SK-N-SH (cell line): Measurements from ENCODE around the gene DLX5. TPM values are rescaled to one million over a fixed set of nuclear protein-coding genes. Genes with fewer than 3 reads are reported as not detected.

Experiments
- CTCF ChIA-PET: fragments of 300-600, 350-600 bp; formaldehyde crosslinking; extraction: SDS; loops from one replicate; lab custom pipeline; 2021; lab: Yijun Ruan, JAX
- POLR2A ChIA-PET: fragments of 350-600 bp; sonication (Branson Sonifier 250); formaldehyde crosslinking; extraction: SDS; loops from one replicate; lab custom pipeline; 2020; ENCODE audit warnings: antibody characterized with exemption, inconsistent platforms; lab: Yijun Ruan, JAX
- DNase-seq: peaks from one replicate; pipeline ENCODE4 v3.0.0; 2012
- H2AFZ ChIP-seq: fragments of 200-600 bp; sonication (generic); 2 replicates; pipeline ENCODE4 v1.8.1; 2016; ENCODE audit warnings: antibody characterized with exemption, mild to moderate bottlenecking, low read depth
- H3F3A ChIP-seq: fragments of 200-600 bp; sonication (generic); replicated peaks from 2 replicates; pipeline ENCODE3; 2016; ENCODE audit warnings: antibody characterized with exemption, mild to moderate bottlenecking; ENCODE audit not compliant: insufficient read depth
- H3K27ac ChIP-seq, 2 experiments: fragments of 200-500 bp in 1 of 2; fragments of 200-600 bp in 1 of 2; sonication (Bioruptor generic) in 1 of 2; sonication (generic), shearing (Covaris generic) in 1 of 2; 2 replicates each; pipeline versions ENCODE4 v1.5.1 to v1.6.1; 2014 to 2016; ENCODE audit warnings: low read depth in 2 of 2, inconsistent platforms in 1 of 2, low read length in 1 of 2, mild to moderate bottlenecking in 1 of 2, mixed read lengths in 1 of 2
- H3K27me3 ChIP-seq: fragments of 200-600 bp; sonication (generic), shearing (Covaris generic); 2 replicates; pipeline ENCODE4 v1.6.1; 2016; ENCODE audit warnings: mixed run types; ENCODE audit not compliant: insufficient read depth
- H3K36me3 ChIP-seq, 2 experiments: fragments of 200-500 bp in 1 of 2; fragments of 200-600 bp in 1 of 2; sonication (Bioruptor generic) in 1 of 2; sonication (generic) in 1 of 2; replicated peaks in 1 of 2; 2 replicates each; pipeline versions ENCODE3 to v1.5.1; 2014 to 2016; ENCODE audit warnings: low read length in 1 of 2, mild to moderate bottlenecking in 1 of 2; ENCODE audit not compliant: insufficient read depth in 2 of 2, control insufficient read depth in 1 of 2
- H3K4me1 ChIP-seq, 2 experiments: fragments of 200-500 bp in 1 of 2; fragments of 200-600 bp in 1 of 2; sonication (Bioruptor generic) in 1 of 2; sonication (generic), shearing (Covaris generic) in 1 of 2; 2 replicates each; pipeline versions ENCODE4 v1.5.1 to v1.6.1; 2014 to 2016; ENCODE audit warnings: low read depth in 1 of 2, low read length in 1 of 2, mixed run types in 1 of 2; ENCODE audit not compliant: insufficient read depth in 2 of 2, control insufficient read depth in 1 of 2
- H3K4me2 ChIP-seq: fragments of 200-600 bp; sonication (generic), shearing (Covaris generic); 2 replicates; pipeline ENCODE4 v1.6.1; 2017; ENCODE audit warnings: mixed run types
- H3K4me3 ChIP-seq, 2 experiments: fragments of 200-500 bp in 1 of 2; fragments of 200-600 bp in 1 of 2; sonication (Bioruptor generic) in 1 of 2; sonication (generic), shearing (Covaris generic) in 1 of 2; 2 replicates each; pipeline versions ENCODE4 v1.5.1 to v1.8.1; 2014 to 2016; ENCODE audit warnings: low read depth in 2 of 2, inconsistent platforms in 1 of 2, low read length in 1 of 2, mild to moderate bottlenecking in 1 of 2, mixed read lengths in 1 of 2, moderate library complexity in 1 of 2
- H3K79me2 ChIP-seq: fragments of 200-600 bp; sonication (generic); 2 replicates; pipeline ENCODE4 v1.8.1; 2017; ENCODE audit warnings: mild to moderate bottlenecking; ENCODE audit not compliant: insufficient read depth
- H3K9ac ChIP-seq: fragments of 200-600 bp; sonication (generic); 2 replicates; pipeline ENCODE4 v1.6.1; 2017; ENCODE audit warnings: mixed run types
- H3K9me2 ChIP-seq: fragments of 200-600 bp; sonication (generic); 2 replicates; pipeline ENCODE4 v1.6.1; 2017; ENCODE audit warnings: mixed run types
- H3K9me3 ChIP-seq: fragments of 200-600 bp; sonication (generic); 2 replicates; pipeline ENCODE4 v1.6.1; 2017; ENCODE audit warnings: mixed run types, mild to moderate bottlenecking, moderate library complexity
- H4K20me1 ChIP-seq: fragments of 200-600 bp; sonication (generic); 2 replicates; pipeline ENCODE4 v1.6.1; 2017; ENCODE audit warnings: mild to moderate bottlenecking, mixed run types; ENCODE audit not compliant: insufficient read depth
- EP300 ChIP-seq, 2 experiments: IDR thresholded peaks; 2 replicates each; pipeline versions ENCODE4 v1.4.0 to v1.6.1; 2012; ENCODE audit warnings: borderline replicate concordance in 1 of 2, low read depth in 1 of 2, low read length in 1 of 2
- GABPA ChIP-seq: IDR thresholded peaks from 2 replicates; pipeline ENCODE4 v1.4.0; 2012; ENCODE audit warnings: low read depth, mild to moderate bottlenecking
- MEF2A ChIP-seq: IDR thresholded peaks from 2 replicates; pipeline ENCODE4 v1.4.0; 2012; ENCODE audit warnings: low read depth, borderline replicate concordance
- NRF1 ChIP-seq: IDR thresholded peaks from 2 replicates; pipeline ENCODE4 v1.6.1; 2012; ENCODE audit warnings: low read depth, mild to moderate bottlenecking, low read length
- RFX5 ChIP-seq: IDR thresholded peaks from 2 replicates; pipeline ENCODE4 v1.6.1; 2012; ENCODE audit warnings: mild to moderate bottlenecking, improper control_type of control experiment, low read length
- RXRA ChIP-seq: IDR thresholded peaks from 2 replicates; pipeline ENCODE4 v1.4.0; 2012; ENCODE audit warnings: low read depth, mild to moderate bottlenecking, borderline replicate concordance
- WGBS: methylation state at CpG from one replicate; pipeline ENCODE4 v1.1.6; 2017; ENCODE audit warnings: low lambda C conversion rate; 5-methylcytosine and 5-hydroxymethylcytosine counted together
- polyA plus RNA-seq, 3 experiments: library from polyadenylated mRNA; depleted of rRNA; stranded (reverse); fragments of >200 nt; gene quantifications; 2 replicates each; pipeline ENCODE4 v1.2.3, GENCODE V29; 2012
- TF ChIP-seq, protein P1 (sequence below): fragments of 200-600 bp; sonication (generic); IDR thresholded peaks from 2 replicates; pipeline ENCODE4 v1.6.1; 2017; ENCODE audit warnings: antibody characterized with exemption, mild to moderate bottlenecking, moderate library complexity
- TF ChIP-seq, protein P2 (sequence below): fragments of 150-350 bp; IDR thresholded peaks from 2 replicates; pipeline ENCODE4 v1.6.1; 2016; ENCODE audit warnings: mild to moderate bottlenecking, low read depth, low read length

DLX5 gene
- polyA plus RNA-seq, 1 of the 3 experiments (the other 2 are of a cell fraction), result not detected

DNA sequence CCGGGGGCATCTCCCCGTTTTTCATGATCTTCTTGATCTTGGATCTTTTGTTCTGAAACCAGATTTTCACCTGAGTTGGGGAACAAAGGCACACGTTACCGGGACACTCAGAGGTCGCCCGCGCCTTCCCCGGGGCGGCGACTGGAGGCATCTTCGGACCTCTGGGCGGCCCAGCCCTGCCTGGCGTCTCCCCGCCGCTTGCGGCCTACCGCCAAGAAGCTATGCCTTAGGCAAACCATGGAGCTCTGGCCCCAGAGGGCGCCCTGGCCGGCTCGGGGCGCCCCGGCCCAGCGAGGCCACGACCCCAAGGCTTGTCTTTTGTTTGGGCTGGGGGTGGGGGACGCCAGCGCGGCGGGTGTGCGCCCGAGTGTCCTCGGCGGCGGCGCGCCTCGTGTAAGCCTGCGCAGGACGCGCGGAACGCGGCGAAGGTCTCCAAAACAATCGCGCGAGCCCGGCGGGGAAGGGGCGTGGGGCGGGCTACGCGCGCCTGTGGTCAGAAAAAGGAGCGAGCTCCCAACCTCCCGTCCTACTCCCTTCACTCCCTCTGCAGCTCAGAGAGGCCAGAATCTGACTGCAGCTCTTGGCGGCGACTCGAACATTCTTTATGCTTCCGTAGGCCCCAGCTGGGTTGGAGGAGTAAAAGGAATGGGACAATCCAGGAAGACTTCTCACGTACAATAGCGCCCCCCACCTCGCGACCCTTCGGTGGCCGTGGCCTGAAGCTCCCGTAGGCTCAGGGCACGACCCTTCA, 3.5 kb downstream of the DLX5 start:
- no peak overlapping the region for H3K27ac ChIP-seq
- H3K36me3 ChIP-seq, result no peaks in the 10 kb centered on the region
- H3K4me1 ChIP-seq, result peaks cover 0 to 13% of the 10 kb centered on the region in 2 experiments; a peak in 2 of 4 replicates
- POLR2A ChIA-PET, result interaction anchor here (0.7 to 1.1 kb wide), 2 partner anchors 96 to 1016 kb away, joined by 3 read pairs; partner anchors contain the start of gene SDHAF3
- no peak overlapping the region for H2AFZ ChIP-seq
- no peaks in the 10 kb centered on the region for H4K20me1 ChIP-seq
- H3K27me3 ChIP-seq, result peaks cover 28% of the 10 kb centered on the region
- no peak for DNase-seq
- 88% methylated on average over 66 of the region's 67 CpGs for WGBS
- CTCF ChIA-PET, result interaction anchor here (0.6 to 7.3 kb wide), 8 partner anchors 8 to 1105 kb away, joined by 3 to 156 read pairs (median 3); partner anchors contain the start of gene DLX6
- H3K9me2 ChIP-seq, result no peaks in the 10 kb centered on the region
- no peak overlapping the region for H3K4me2 ChIP-seq
- H3F3A ChIP-seq, result no peaks in the 10 kb centered on the region
- no peaks in the 10 kb centered on the region for H3K9me3 ChIP-seq
- TF ChIP-seq, protein P1, sequence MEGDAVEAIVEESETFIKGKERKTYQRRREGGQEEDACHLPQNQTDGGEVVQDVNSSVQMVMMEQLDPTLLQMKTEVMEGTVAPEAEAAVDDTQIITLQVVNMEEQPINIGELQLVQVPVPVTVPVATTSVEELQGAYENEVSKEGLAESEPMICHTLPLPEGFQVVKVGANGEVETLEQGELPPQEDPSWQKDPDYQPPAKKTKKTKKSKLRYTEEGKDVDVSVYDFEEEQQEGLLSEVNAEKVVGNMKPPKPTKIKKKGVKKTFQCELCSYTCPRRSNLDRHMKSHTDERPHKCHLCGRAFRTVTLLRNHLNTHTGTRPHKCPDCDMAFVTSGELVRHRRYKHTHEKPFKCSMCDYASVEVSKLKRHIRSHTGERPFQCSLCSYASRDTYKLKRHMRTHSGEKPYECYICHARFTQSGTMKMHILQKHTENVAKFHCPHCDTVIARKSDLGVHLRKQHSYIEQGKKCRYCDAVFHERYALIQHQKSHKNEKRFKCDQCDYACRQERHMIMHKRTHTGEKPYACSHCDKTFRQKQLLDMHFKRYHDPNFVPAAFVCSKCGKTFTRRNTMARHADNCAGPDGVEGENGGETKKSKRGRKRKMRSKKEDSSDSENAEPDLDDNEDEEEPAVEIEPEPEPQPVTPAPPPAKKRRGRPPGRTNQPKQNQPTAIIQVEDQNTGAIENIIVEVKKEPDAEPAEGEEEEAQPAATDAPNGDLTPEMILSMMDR, result no peak
- TF ChIP-seq EP300 (IDR thresholded peaks at IDR 0.05; ENCODE audit: borderline replicate concordance in 1 of 2, low read depth in 1 of 2, low read length in 1 of 2) (no peak), RFX5 (no peak), GABPA (no peak), MEF2A (no peak), NRF1 (no peak)
- TF ChIP-seq, protein P2, sequence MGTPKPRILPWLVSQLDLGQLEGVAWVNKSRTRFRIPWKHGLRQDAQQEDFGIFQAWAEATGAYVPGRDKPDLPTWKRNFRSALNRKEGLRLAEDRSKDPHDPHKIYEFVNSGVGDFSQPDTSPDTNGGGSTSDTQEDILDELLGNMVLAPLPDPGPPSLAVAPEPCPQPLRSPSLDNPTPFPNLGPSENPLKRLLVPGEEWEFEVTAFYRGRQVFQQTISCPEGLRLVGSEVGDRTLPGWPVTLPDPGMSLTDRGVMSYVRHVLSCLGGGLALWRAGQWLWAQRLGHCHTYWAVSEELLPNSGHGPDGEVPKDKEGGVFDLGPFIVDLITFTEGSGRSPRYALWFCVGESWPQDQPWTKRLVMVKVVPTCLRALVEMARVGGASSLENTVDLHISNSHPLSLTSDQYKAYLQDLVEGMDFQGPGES, result no peak
- TF ChIP-seq, all 33 proteins: peak for 0
- H3K9ac ChIP-seq, result no peak overlapping the region
- H3K79me2 ChIP-seq, result no peaks in the 10 kb centered on the region
- H3K4me3 ChIP-seq, result no peak overlapping the region

- Histone ChIP-seq H3K36me3 (no peaks in the 10 kb centered on the region), H2AFZ (no peak overlapping the region), H3F3A (no peaks in the 10 kb centered on the region), H3K9me2 (no peaks in the 10 kb centered on the region), H3K27me3 (peaks cover 32% of the 10 kb centered on the region), H3K4me3 (no peak overlapping the region), H3K9me3 (no peaks in the 10 kb centered on the region), H4K20me1 (no peaks in the 10 kb centered on the region), H3K4me1 (peaks cover 0 to 15% of the 10 kb centered on the region in 2 experiments; a peak in 3 of 4 replicates), H3K79me2 (no peaks in the 10 kb centered on the region), H3K4me2 (no peak overlapping the region), H3K27ac (no peak overlapping the region), H3K9ac (no peak overlapping the region)
- POLR2A ChIA-PET, result no interaction called here
- no peak for DNase-seq
- CTCF ChIA-PET, result interaction anchor here (0.8 to 3.7 kb wide), 5 partner anchors 9 to 1104 kb away, joined by 3 to 18 read pairs (median 5); partner anchors contain the start of gene DLX6
- 78% methylated on average over 17 of the region's 17 CpGs for WGBS
- TF ChIP-seq MEF2A (no peak), RXRA (no peak)
Measured at GRCh38 chr7:97020601-97020995, 4.0 kb downstream of the DLX5 start.
